ENCODE results near the gene DOCK1. TPM values are rescaled to one million over a fixed set of nuclear protein-coding genes. Genes with fewer than 3 reads are reported as not detected.

Gene DOCK1
- total RNA-seq, 1 donor from 2014 or later: 108 TPM

GRCh38 chr10:127011174-127011573 lies 105.9 kb downstream of the DOCK1 start:
- no peak for DNase-seq (ENCODE audit: low read depth)

- DNase-seq (ENCODE audit: low read depth): no peak
Observed at GRCh38 chr10:127012071-127012768, 107.0 kb downstream of the DOCK1 start.

- peak; percentile 89 for DNase-seq (ENCODE audit: low read depth)
Observed at GRCh38 chr10:127012769-127013152, 107.5 kb downstream of the DOCK1 start.

- no peak for DNase-seq (ENCODE audit: low read depth)
Observed at GRCh38 chr10:127013211-127013656, 108.0 kb downstream of the DOCK1 start.

GRCh38 chr10:127013691-127014473 lies 108.7 kb downstream of the DOCK1 start:
- peak; percentile 78 for DNase-seq (ENCODE audit: low read depth)

- no peak for DNase-seq (ENCODE audit: low read depth)
Observed at GRCh38 chr10:127014671-127015070, 109.4 kb downstream of the DOCK1 start.

GRCh38 chr10:127015373-127015772 lies 110.1 kb downstream of the DOCK1 start:
- no peak for DNase-seq (ENCODE audit: low read depth)

GRCh38 chr10:127016331-127016730 lies 111.1 kb downstream of the DOCK1 start:
- DNase-seq (ENCODE audit: low read depth): no peak

GRCh38 chr10:127017541-127018297 lies 112.5 kb downstream of the DOCK1 start:
- DNase-seq (ENCODE audit: low read depth): no peak

- DNase-seq (ENCODE audit: low read depth): no peak
Observed at GRCh38 chr10:127018298-127018650, 113.0 kb downstream of the DOCK1 start.

- no peak for DNase-seq (ENCODE audit: low read depth)
Observed at GRCh38 chr10:127018766-127019165, 113.5 kb downstream of the DOCK1 start.

- no peak for DNase-seq (ENCODE audit: low read depth)
Observed at GRCh38 chr10:127020260-127020659, 115.0 kb downstream of the DOCK1 start.

- no peak for DNase-seq (ENCODE audit: low read depth)
Observed at GRCh38 chr10:127021801-127022200, 116.6 kb downstream of the DOCK1 start.

GRCh38 chr10:127024685-127025435 lies 119.6 kb downstream of the DOCK1 start:
- DNase-seq (ENCODE audit: low read depth): no peak

- DNase-seq (ENCODE audit: low read depth): no peak
Observed at GRCh38 chr10:127027786-127028185, 122.6 kb downstream of the DOCK1 start.

GRCh38 chr10:127028556-127028955 lies 123.3 kb downstream of the DOCK1 start:
- DNase-seq (ENCODE audit: low read depth): no peak

- no peak for DNase-seq (ENCODE audit: low read depth)
Observed at GRCh38 chr10:127029061-127029460, 123.8 kb downstream of the DOCK1 start.

GRCh38 chr10:127033216-127034033 lies 128.2 kb downstream of the DOCK1 start:
- no peak for DNase-seq (ENCODE audit: low read depth)

- DNase-seq (ENCODE audit: low read depth): no peak
Observed at GRCh38 chr10:127034034-127034633, 128.9 kb downstream of the DOCK1 start.

GRCh38 chr10:127034790-127035189 lies 129.6 kb downstream of the DOCK1 start:
- DNase-seq (ENCODE audit: low read depth): no peak

- DNase-seq (ENCODE audit: low read depth): no peak
Observed at GRCh38 chr10:127035827-127036226, 130.6 kb downstream of the DOCK1 start.
